Left lung (tissue), 10 donors: ENCODE results near the gene OPCML. TPM values are rescaled to one million over a fixed set of nuclear protein-coding genes. Genes with fewer than 3 reads are reported as not detected.

Experiments
- ATAC-seq: fragments of 200-7000 bp; cut with Tn5 transposase; one replicate; pipeline ENCODE4 v1.9.1; 2020; ENCODE audit warnings: moderate library complexity
- DNase-seq, 4 donors: peaks; one replicate each; pipeline ENCODE4 v3.0.0-alpha.2; 2013 to 2020
- H3K27ac ChIP-seq, 2 donors: fragments of 200-600 bp; sonication (generic) in 1 of 2; one replicate each; pipeline versions ENCODE4 v1.5.0 to v1.8.0; 2020 to 2021
- H3K27me3 ChIP-seq, 2 donors: fragments of 200-600 bp; sonication (generic) in 1 of 2; one replicate each; pipeline versions ENCODE4 v1.5.0 to v1.8.0; 2020 to 2021
- H3K36me3 ChIP-seq, 2 donors: fragments of 200-600 bp; sonication (generic) in 1 of 2; one replicate each; pipeline versions ENCODE4 v1.5.0 to v1.8.0; 2020 to 2021
- H3K4me1 ChIP-seq, 2 donors: fragments of 200-600 bp; one replicate each; pipeline ENCODE4 v1.8.0; 2021
- H3K4me3 ChIP-seq, 2 donors: fragments of 200-600 bp; sonication (generic) in 1 of 2; one replicate each; pipeline versions ENCODE4 v1.5.0 to v1.8.0; 2020 to 2021; ENCODE audit warnings: mild to moderate bottlenecking in 1 of 2
- H3K9me3 ChIP-seq, 2 donors: fragments of 200-600 bp; sonication (generic) in 1 of 2; one replicate each; pipeline versions ENCODE4 v1.5.0 to v1.8.0; 2020 to 2021
- CTCF ChIP-seq, 2 donors: fragments of 200-600 bp; sonication (generic) in 1 of 2; IDR thresholded peaks; one replicate each; pipeline versions ENCODE4 v1.5.0 to v1.8.0; 2021; ENCODE audit warnings: antibody characterized with exemption in 2 of 2
- intact Hi-C, 2 donors: fragments of 100-400 bp; cut with DNase I; formaldehyde crosslinking; loops; one replicate each; pipeline versions ENCODE4 v1.11.2 to v1.14.2; 2022
- polyA plus RNA-seq, 6 donors: library from polyadenylated mRNA; unstranded; fragments of 120-200 nt; gene quantifications; one replicate each; pipeline ENCODE4 v1.2.1, GENCODE V29; 2013; ENCODE audit not compliant: insufficient read length in 6 of 6
- total RNA-seq, 2 donors: library from RNA; stranded (reverse); fragmentation: NEBNext Ultra II Directional; extraction: Animal tissue kit (Norgen Biotek cat#: 25700); gene quantifications; one replicate each; pipeline ENCODE4 v1.2.1, GENCODE V29; 2021
- donor health status: DM: no; HTN: yes; CAD: no.
- donor health status: DM: no; HTN: no; CAD: no.

OPCML gene
- total and polyA plus RNA-seq, 8 donors: 0.98 to 5.3 (median 1.9) TPM; not detected in 2

- peak; percentile 98 for ATAC-seq
- H3K27me3 ChIP-seq: peaks cover 0 to 4% of the 10 kb centered on the region in 2 donors
- H3K9me3 ChIP-seq: no peaks in the 10 kb centered on the region
- H3K36me3 ChIP-seq: no peaks in the 10 kb centered on the region
- DNase-seq: peak in 1 of 4 donors; percentile 23
- intact Hi-C loops: no loop called here
- H3K4me3 ChIP-seq: no peak overlapping the region
- H3K27ac ChIP-seq: no peak overlapping the region
- TF ChIP-seq CTCF (IDR thresholded peaks at IDR 0.05): no peak
- no peaks in the 10 kb centered on the region for H3K4me1 ChIP-seq
Observed at GRCh38 chr11:133263332-133263731, 269.0 kb downstream of the OPCML start.

GRCh38 chr11:133258751-133259150, 273.6 kb downstream of the OPCML start:
- H3K27me3 ChIP-seq: no peaks in the 10 kb centered on the region
- no peaks in the 10 kb centered on the region for H3K36me3 ChIP-seq
- DNase-seq (no peak), ATAC-seq (no peak)
- intact Hi-C loops: no loop called here
- H3K4me1 ChIP-seq: no peaks in the 10 kb centered on the region
- no peak for TF ChIP-seq CTCF (IDR thresholded peaks at IDR 0.05)
- no peak overlapping the region for H3K4me3 ChIP-seq
- no peak overlapping the region for H3K27ac ChIP-seq
- no peaks in the 10 kb centered on the region for H3K9me3 ChIP-seq

- no peak for TF ChIP-seq CTCF (IDR thresholded peaks at IDR 0.05)
- Histone ChIP-seq H3K27ac (no peak overlapping the region), H3K27me3 (no peaks in the 10 kb centered on the region), H3K4me3 (no peak overlapping the region), H3K36me3 (no peaks in the 10 kb centered on the region), H3K4me1 (no peaks in the 10 kb centered on the region), H3K9me3 (no peaks in the 10 kb centered on the region)
- intact Hi-C loops: no loop called here
- ATAC-seq (no peak), DNase-seq (no peak)
Observed at GRCh38 chr11:133254601-133255000, 277.7 kb downstream of the OPCML start.

- Histone ChIP-seq H3K4me3 (no peak overlapping the region), H3K4me1 (no peaks in the 10 kb centered on the region), H3K36me3 (no peaks in the 10 kb centered on the region), H3K27ac (no peak overlapping the region), H3K27me3 (no peaks in the 10 kb centered on the region), H3K9me3 (no peaks in the 10 kb centered on the region)
- no peak for TF ChIP-seq CTCF (IDR thresholded peaks at IDR 0.05)
- ATAC-seq (no peak), DNase-seq (no peak)
- intact Hi-C loops: no loop called here
Observed at GRCh38 chr11:133253570-133253969, 278.7 kb downstream of the OPCML start.

- no peak for DNase-seq
- Histone ChIP-seq H3K4me1 (no peaks in the 10 kb centered on the region), H3K27ac (no peak overlapping the region), H3K36me3 (no peaks in the 10 kb centered on the region), H3K27me3 (no peaks in the 10 kb centered on the region), H3K9me3 (no peaks in the 10 kb centered on the region), H3K4me3 (no peak overlapping the region)
- intact Hi-C loops: no loop called here
- no peak for TF ChIP-seq CTCF (IDR thresholded peaks at IDR 0.05)
- ATAC-seq: no peak
Observed at GRCh38 chr11:133251841-133252240, 280.5 kb downstream of the OPCML start.
